HG03108 (cell line): ENCODE results near the gene CBLIF.
"Not testable (repeated sequence)": the region's sequence is repeated elsewhere in the genome, so short reads cannot be mapped to it uniquely, and the experiment has no call there.

Experiments
- ATAC-seq: cut with Tn5 transposase; IDR thresholded peaks from one replicate; pipeline ENCODE4 v1.9.1; 2021; ENCODE audit warnings: moderate library complexity; ENCODE audit not compliant: unreplicated experiment

CBLIF gene

GRCh38 chr11:59801160-59801706 lies 44.1 kb downstream of the CBLIF start:
- no peak for ATAC-seq

GRCh38 chr11:59800390-59801025 lies 44.8 kb downstream of the CBLIF start:
- no peak for ATAC-seq

- no peak for ATAC-seq
These were observed 50.9 kb downstream of the CBLIF start for GRCh38 chr11:59794417-59794816.

GRCh38 chr11:59792507-59792906 lies 52.8 kb downstream of the CBLIF start:
- no peak for ATAC-seq

GRCh38 chr11:59791639-59792038 lies 53.7 kb downstream of the CBLIF start:
- ATAC-seq, result no peak

GRCh38 chr11:59787816-59788215 lies 57.5 kb downstream of the CBLIF start:
- no peak for ATAC-seq

GRCh38 chr11:59787255-59787588 lies 58.1 kb downstream of the CBLIF start:
- ATAC-seq, result no peak

- ATAC-seq, result no peak
These were observed 59.5 kb downstream of the CBLIF start for GRCh38 chr11:59785818-59786217.

- not testable (repeated sequence) for ATAC-seq
These were observed 60.9 kb downstream of the CBLIF start for GRCh38 chr11:59784441-59784840.

GRCh38 chr11:59783632-59784090 lies 61.6 kb downstream of the CBLIF start:
- no peak for ATAC-seq

GRCh38 chr11:59782080-59782479 lies 63.2 kb downstream of the CBLIF start:
- ATAC-seq, result no peak

GRCh38 chr11:59779487-59779886 lies 65.8 kb downstream of the CBLIF start:
- ATAC-seq, result no peak
